ENCODE measurements around the gene EEPD1.

DNA sequence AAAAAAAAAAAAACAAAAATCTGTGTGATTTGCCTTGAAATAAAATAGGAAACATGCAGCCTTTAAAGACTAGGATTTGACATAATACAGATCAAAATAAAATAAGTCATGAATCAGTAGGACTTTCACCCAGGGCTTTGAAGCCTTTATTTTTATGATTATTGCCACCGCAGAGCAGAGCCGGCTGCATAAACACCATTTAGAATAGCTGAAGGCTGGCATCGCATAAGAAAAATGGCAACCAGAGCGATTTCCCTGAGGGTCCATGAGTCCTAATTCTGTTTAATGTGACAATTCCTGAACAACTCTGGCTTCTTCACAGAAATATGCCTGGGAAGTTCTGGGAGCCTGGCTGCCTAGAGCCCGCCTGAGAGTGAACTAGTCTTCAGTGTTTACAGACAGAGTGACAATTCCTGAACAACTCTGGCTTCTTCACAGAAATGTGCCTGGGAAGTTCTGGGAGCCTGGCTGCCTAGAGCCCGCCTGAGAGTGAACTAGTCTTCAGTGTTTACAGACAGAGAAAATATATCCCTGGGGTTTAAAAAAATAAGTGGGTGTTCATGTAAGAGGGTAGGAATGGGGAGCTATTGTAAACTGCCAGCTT, 112.0 kb downstream of the EEPD1 start:
- no peak for TF ChIP-seq EZH2 (IDR thresholded peaks at IDR 0.05; ENCODE audit: insufficient read depth, low read length)
- TF ChIP-seq CTCF (IDR thresholded peaks at IDR 0.05; ENCODE audit: insufficient read depth, low read depth, low read length) = no peak

All from astrocyte (in vitro differentiated cells and primary cell).